Measurements from ENCODE around the gene SLC2A6. TPM values are rescaled to one million over a fixed set of nuclear protein-coding genes. Genes with fewer than 3 reads are reported as not detected.

SLC2A6 gene
- total and polyA plus RNA-seq, 4 donors, result 5.7 to 26.3 (median 20.3) TPM

- no peak overlapping the region for H3K4me3 ChIP-seq (ENCODE audit: low read depth, low read length)
- no peak overlapping the region for H3K27ac ChIP-seq (ENCODE audit: low read depth, low read length)
- H3K4me1 ChIP-seq (ENCODE audit: control insufficient read depth, insufficient read depth, low read length), result peaks cover 21% of the 10 kb centered on the region
- no peaks in the 10 kb centered on the region for H3K9me3 ChIP-seq (ENCODE audit: control insufficient read depth, insufficient read depth, low read length)
- no peak for DNase-seq (ENCODE audit: low read depth in 4 of 6, low spot score in 6 of 6)
- no peaks in the 10 kb centered on the region for H3K27me3 ChIP-seq (ENCODE audit: control insufficient read depth, insufficient read depth, low read length)
- WGBS (ENCODE audit: insufficient coverage), result 86% methylated on average over 14 of the region's 14 CpGs
- no peaks in the 10 kb centered on the region for H3K36me3 ChIP-seq (ENCODE audit: control insufficient read depth, insufficient read depth, low read length)
Measured at GRCh38 chr9:133522073-133522910, 43.4 kb upstream of the SLC2A6 start.

DNA sequence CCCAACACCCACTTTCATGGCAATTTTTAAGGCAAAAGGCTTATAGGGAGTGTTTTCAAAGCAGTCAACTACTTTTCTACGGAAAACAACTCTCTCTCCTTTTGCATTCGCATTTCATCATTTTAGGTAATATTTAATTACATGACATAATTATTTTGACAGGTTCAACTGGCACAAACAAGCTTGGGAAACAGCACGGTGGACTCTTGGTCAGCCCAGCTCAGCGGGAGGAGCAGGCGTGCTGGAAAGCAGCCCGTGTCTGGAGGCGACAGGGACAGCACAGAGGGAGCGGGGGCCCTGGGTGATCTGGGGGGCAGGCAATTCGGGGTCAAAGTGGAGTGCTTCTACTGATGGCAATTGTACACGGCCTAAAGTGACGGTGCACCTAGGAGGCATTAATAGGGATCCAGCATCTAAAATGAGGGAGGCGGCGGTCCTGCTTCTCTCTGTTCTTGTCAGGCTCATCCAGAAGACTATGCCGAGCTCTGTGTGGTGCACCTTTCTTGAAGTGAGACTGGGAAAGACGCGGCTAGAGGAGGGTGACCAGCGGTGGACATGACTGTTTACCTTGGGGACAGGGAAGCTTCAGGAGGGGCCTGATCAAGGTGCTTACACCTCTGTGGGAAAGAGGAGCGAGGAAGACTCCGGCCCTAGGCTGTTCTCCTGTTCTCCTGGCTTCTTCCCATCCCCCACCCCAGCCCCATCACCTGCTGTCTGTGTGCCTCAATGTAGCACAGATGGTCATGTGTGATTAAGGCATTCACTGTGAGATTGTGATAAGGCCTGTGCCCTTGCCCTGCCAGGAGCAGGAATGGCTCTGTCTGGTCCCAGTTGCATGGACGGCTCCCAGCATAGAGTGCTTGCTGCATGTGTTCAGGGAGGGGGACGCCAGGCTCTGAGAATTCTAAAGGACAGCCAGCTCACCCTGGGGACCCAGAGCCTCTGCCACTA lies 42.5 kb upstream of the SLC2A6 start:
- 72% methylated on average over 17 of the region's 21 CpGs for WGBS (ENCODE audit: insufficient coverage)
- Histone ChIP-seq H3K36me3 (ENCODE audit: control insufficient read depth, insufficient read depth, low read length) (no peaks in the 10 kb centered on the region), H3K4me1 (ENCODE audit: control insufficient read depth, insufficient read depth, low read length) (peaks cover 12% of the 10 kb centered on the region), H3K27me3 (ENCODE audit: control insufficient read depth, insufficient read depth, low read length) (no peaks in the 10 kb centered on the region), H3K9me3 (ENCODE audit: control insufficient read depth, insufficient read depth, low read length) (no peaks in the 10 kb centered on the region), H3K4me3 (ENCODE audit: low read depth, low read length) (no peak overlapping the region), H3K27ac (ENCODE audit: low read depth, low read length) (no peak overlapping the region)
- no peak for DNase-seq (ENCODE audit: low read depth in 4 of 6, low spot score in 6 of 6)

DNA sequence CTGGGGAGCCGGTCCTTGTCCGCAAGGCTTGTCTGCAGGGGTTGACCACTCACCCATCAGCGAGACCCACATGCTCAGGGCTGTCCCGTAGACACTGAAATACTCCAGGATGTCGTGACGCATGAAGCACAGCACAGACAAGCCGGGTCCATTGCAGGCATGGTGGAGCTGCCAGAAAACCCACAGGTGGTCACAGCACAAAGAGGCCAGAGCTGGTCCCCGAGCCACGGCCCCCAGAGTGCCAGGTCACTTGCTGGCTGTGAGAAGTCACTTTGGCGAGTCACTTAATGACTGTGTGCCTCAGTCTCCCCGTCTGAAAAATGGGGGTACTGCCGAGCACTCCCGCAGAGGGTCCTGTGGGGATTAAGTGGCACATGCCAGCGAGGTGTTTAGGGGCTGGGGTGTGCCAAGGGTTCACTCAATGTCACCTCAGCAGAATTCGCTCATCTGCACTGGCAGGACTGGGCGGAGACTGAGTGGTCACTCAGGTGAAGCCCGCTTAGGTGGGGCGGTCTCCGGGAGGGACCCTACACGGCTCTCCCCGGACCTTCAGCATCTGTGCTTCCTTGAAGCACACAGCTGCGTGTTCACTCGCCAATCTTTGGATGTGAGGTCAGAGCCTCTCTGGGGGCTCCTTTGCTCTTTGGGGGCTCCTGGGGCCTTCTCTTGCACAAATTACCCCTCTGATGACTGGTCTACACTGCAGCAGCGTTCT lies 41.4 kb upstream of the SLC2A6 start:
- WGBS (ENCODE audit: insufficient coverage), result 82% methylated on average over 24 of the region's 24 CpGs
- H3K4me1 ChIP-seq (ENCODE audit: control insufficient read depth, insufficient read depth, low read length), result peaks cover 8% of the 10 kb centered on the region
- no peak overlapping the region for H3K27ac ChIP-seq (ENCODE audit: low read depth, low read length)
- no peaks in the 10 kb centered on the region for H3K9me3 ChIP-seq (ENCODE audit: control insufficient read depth, insufficient read depth, low read length)
- no peaks in the 10 kb centered on the region for H3K27me3 ChIP-seq (ENCODE audit: control insufficient read depth, insufficient read depth, low read length)
- no peak for DNase-seq (ENCODE audit: low read depth in 4 of 6, low spot score in 6 of 6)
- no peaks in the 10 kb centered on the region for H3K36me3 ChIP-seq (ENCODE audit: control insufficient read depth, insufficient read depth, low read length)
- H3K4me3 ChIP-seq (ENCODE audit: low read depth, low read length), result no peak overlapping the region

GRCh38 chr9:133519693-133520092 lies 40.8 kb upstream of the SLC2A6 start:
- WGBS (ENCODE audit: insufficient coverage), result 58% methylated on average over 5 of the region's 7 CpGs
- no peak for DNase-seq (ENCODE audit: low read depth in 4 of 6, low spot score in 6 of 6)
- no peaks in the 10 kb centered on the region for H3K9me3 ChIP-seq (ENCODE audit: control insufficient read depth, insufficient read depth, low read length)
- peaks cover 14% of the 10 kb centered on the region for H3K4me1 ChIP-seq (ENCODE audit: control insufficient read depth, insufficient read depth, low read length)
- H3K27me3 ChIP-seq (ENCODE audit: control insufficient read depth, insufficient read depth, low read length), result no peaks in the 10 kb centered on the region
- H3K36me3 ChIP-seq (ENCODE audit: control insufficient read depth, insufficient read depth, low read length), result no peaks in the 10 kb centered on the region
- no peak overlapping the region for H3K27ac ChIP-seq (ENCODE audit: low read depth, low read length)
- H3K4me3 ChIP-seq (ENCODE audit: low read depth, low read length), result no peak overlapping the region

GRCh38 chr9:133518706-133519449 lies 40.0 kb upstream of the SLC2A6 start:
- Histone ChIP-seq H3K36me3 (ENCODE audit: control insufficient read depth, insufficient read depth, low read length) (no peaks in the 10 kb centered on the region), H3K27ac (ENCODE audit: low read depth, low read length) (no peak overlapping the region), H3K4me1 (ENCODE audit: control insufficient read depth, insufficient read depth, low read length) (peaks cover 16% of the 10 kb centered on the region), H3K9me3 (ENCODE audit: control insufficient read depth, insufficient read depth, low read length) (no peaks in the 10 kb centered on the region), H3K4me3 (ENCODE audit: low read depth, low read length) (no peak overlapping the region), H3K27me3 (ENCODE audit: control insufficient read depth, insufficient read depth, low read length) (no peaks in the 10 kb centered on the region)
- DNase-seq (ENCODE audit: low read depth in 4 of 6, low spot score in 6 of 6), result no peak
- WGBS (ENCODE audit: insufficient coverage), result 92% methylated on average over 20 of the region's 27 CpGs

GRCh38 chr9:133518200-133518599 lies 39.3 kb upstream of the SLC2A6 start:
- H3K27me3 ChIP-seq (ENCODE audit: control insufficient read depth, insufficient read depth, low read length), result no peaks in the 10 kb centered on the region
- H3K36me3 ChIP-seq (ENCODE audit: control insufficient read depth, insufficient read depth, low read length), result no peaks in the 10 kb centered on the region
- H3K4me3 ChIP-seq (ENCODE audit: low read depth, low read length), result no peak overlapping the region
- no peak for DNase-seq (ENCODE audit: low read depth in 4 of 6, low spot score in 6 of 6)
- no peak overlapping the region for H3K27ac ChIP-seq (ENCODE audit: low read depth, low read length)
- H3K9me3 ChIP-seq (ENCODE audit: control insufficient read depth, insufficient read depth, low read length), result no peaks in the 10 kb centered on the region
- H3K4me1 ChIP-seq (ENCODE audit: control insufficient read depth, insufficient read depth, low read length), result peaks cover 23% of the 10 kb centered on the region
- 89% methylated on average over 3 of the region's 5 CpGs for WGBS (ENCODE audit: insufficient coverage)

- WGBS (ENCODE audit: insufficient coverage), result 82% methylated on average over 8 of the region's 8 CpGs
- H3K27ac ChIP-seq (ENCODE audit: low read depth, low read length), result no peak overlapping the region
- peaks cover 28% of the 10 kb centered on the region for H3K4me1 ChIP-seq (ENCODE audit: control insufficient read depth, insufficient read depth, low read length)
- no peak for DNase-seq (ENCODE audit: low read depth in 4 of 6, low spot score in 6 of 6)
- no peaks in the 10 kb centered on the region for H3K9me3 ChIP-seq (ENCODE audit: control insufficient read depth, insufficient read depth, low read length)
- no peak overlapping the region for H3K4me3 ChIP-seq (ENCODE audit: low read depth, low read length)
- H3K27me3 ChIP-seq (ENCODE audit: control insufficient read depth, insufficient read depth, low read length), result no peaks in the 10 kb centered on the region
- H3K36me3 ChIP-seq (ENCODE audit: control insufficient read depth, insufficient read depth, low read length), result no peaks in the 10 kb centered on the region
Measured at GRCh38 chr9:133517711-133518110, 38.8 kb upstream of the SLC2A6 start.

DNA sequence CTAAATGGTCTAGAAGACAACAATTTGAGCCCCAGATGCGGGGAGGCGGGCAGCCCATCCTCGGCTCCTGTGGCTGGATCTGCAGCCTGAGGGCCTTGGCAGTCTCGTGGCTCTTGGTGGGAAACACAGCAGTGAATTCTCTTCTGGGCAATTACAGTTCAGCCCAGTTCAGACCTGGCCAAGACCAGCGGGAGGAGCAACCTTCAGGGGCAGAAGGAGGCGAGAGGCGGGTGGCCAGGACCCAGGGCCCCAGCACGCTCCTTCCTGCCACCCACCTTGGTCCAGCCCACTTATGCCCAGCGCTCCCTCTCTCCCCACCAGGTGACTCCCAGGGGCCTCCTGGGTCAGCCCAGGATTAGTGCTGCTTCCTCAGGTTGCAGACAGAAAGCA lies 38.1 kb upstream of the SLC2A6 start:
- WGBS (ENCODE audit: insufficient coverage), result 90% methylated on average over 9 of the region's 9 CpGs
- H3K4me1 ChIP-seq (ENCODE audit: control insufficient read depth, insufficient read depth, low read length), result peaks cover 30% of the 10 kb centered on the region
- H3K27me3 ChIP-seq (ENCODE audit: control insufficient read depth, insufficient read depth, low read length), result no peaks in the 10 kb centered on the region
- no peak overlapping the region for H3K4me3 ChIP-seq (ENCODE audit: low read depth, low read length)
- no peak overlapping the region for H3K27ac ChIP-seq (ENCODE audit: low read depth, low read length)
- no peak for DNase-seq (ENCODE audit: low read depth in 4 of 6, low spot score in 6 of 6)
- H3K36me3 ChIP-seq (ENCODE audit: control insufficient read depth, insufficient read depth, low read length), result no peaks in the 10 kb centered on the region
- no peaks in the 10 kb centered on the region for H3K9me3 ChIP-seq (ENCODE audit: control insufficient read depth, insufficient read depth, low read length)
